Kidney (tissue), 14 donors: ENCODE data around the gene TPST2. TPM values are rescaled to one million over a fixed set of nuclear protein-coding genes. Genes with fewer than 3 reads are reported as not detected.

Experiments
- DNase-seq, 5 donors: peaks; one replicate each; pipeline ENCODE4 v3.0.0-alpha.2; 2013 to 2020
- FAIRE-seq: peaks from 2 replicates; lab custom pipeline; 2012; peaks lifted over from hg19 to GRCh38; lab: Jason Lieb, UNC
- H3K27ac ChIP-seq, 2 donors: one replicate each; pipeline ENCODE4 v1.7.0; 2013; ENCODE audit warnings: low read depth in 2 of 2, low read length in 2 of 2, inconsistent platforms in 1 of 2
- H3K27me3 ChIP-seq: one replicate; pipeline ENCODE4 v1.7.1; 2013; ENCODE audit warnings: low read length, inconsistent platforms; ENCODE audit not compliant: control insufficient read depth, insufficient read depth
- H3K36me3 ChIP-seq, 3 donors: one replicate each; pipeline versions ENCODE4 v1.7.0 to v1.7.1; 2013; ENCODE audit warnings: low read length in 3 of 3, control low read depth in 1 of 3, inconsistent platforms in 1 of 3; ENCODE audit not compliant: insufficient read depth in 3 of 3, control insufficient read depth in 2 of 3
- H3K4me1 ChIP-seq, 3 donors: one replicate each; pipeline versions ENCODE4 v1.7.0 to v1.7.1; 2013; ENCODE audit warnings: low read length in 3 of 3, inconsistent platforms in 1 of 3, low read depth in 1 of 3; ENCODE audit not compliant: control insufficient read depth in 2 of 3, insufficient read depth in 2 of 3
- H3K4me3 ChIP-seq, 3 donors: one replicate each; pipeline versions ENCODE4 v1.7.0 to v1.8.1; 2013; ENCODE audit warnings: low read length in 3 of 3, control low read depth in 1 of 3, inconsistent platforms in 1 of 3
- H3K9ac ChIP-seq, 3 donors: one replicate each; pipeline versions ENCODE4 v1.7.0 to v1.7.1; 2013; ENCODE audit warnings: low read length in 3 of 3, control low read depth in 1 of 3, inconsistent platforms in 1 of 3
- H3K9me3 ChIP-seq, 3 donors: one replicate each; pipeline versions ENCODE4 v1.7.0 to v1.7.1; 2013; ENCODE audit warnings: low read length in 3 of 3, control low read depth in 1 of 3, inconsistent platforms in 1 of 3; ENCODE audit not compliant: control insufficient read depth in 2 of 3, insufficient read depth in 1 of 3
- intact Hi-C: fragments of 100-400 bp; cut with DNase I; formaldehyde crosslinking; loops from one replicate; pipeline ENCODE4 v1.11.1; 2022
- polyA plus RNA-seq: library from polyadenylated mRNA; stranded (reverse); fragments of 350-450 nt; fragmentation: Illumina TruSeq; extraction: RNeasy Lipid Tissue Mini Kit (QIAGEN cat#74804); gene quantifications from one replicate; pipeline ENCODE4 v1.2.3, GENCODE V29; 2014; ENCODE audit warnings: low read depth, low replicate concordance; ENCODE audit not compliant: insufficient read depth
- total RNA-seq: library from RNA; stranded (reverse); fragmentation: NEBNext Ultra II Directional; extraction: Animal tissue kit (Norgen Biotek cat#: 25700); gene quantifications from one replicate; pipeline ENCODE4 v1.2.1, GENCODE V29; 2021
- TF ChIP-seq, protein P1 (sequence below): IDR thresholded peaks from 3 replicates; pipeline ENCODE4 v1.5.1; 2012; ENCODE audit warnings: mild to moderate bottlenecking, moderate library complexity, borderline replicate concordance; ENCODE audit not compliant: insufficient read depth; ENCODE audit errors: extremely low read depth
- donor health status: control.
- donor health status: control.
- donor health status: control.
- donor health status: control.
- donor health status: control.
- donor health status: DM: yes; HTN: yes; CAD: no.
- donor health status: Normal renal cell carcinoma (clear cell type).

The TPST2 gene
- total and polyA plus RNA-seq, 2 donors from 2014 or later = 40.3 to 48.7 TPM

DNA sequence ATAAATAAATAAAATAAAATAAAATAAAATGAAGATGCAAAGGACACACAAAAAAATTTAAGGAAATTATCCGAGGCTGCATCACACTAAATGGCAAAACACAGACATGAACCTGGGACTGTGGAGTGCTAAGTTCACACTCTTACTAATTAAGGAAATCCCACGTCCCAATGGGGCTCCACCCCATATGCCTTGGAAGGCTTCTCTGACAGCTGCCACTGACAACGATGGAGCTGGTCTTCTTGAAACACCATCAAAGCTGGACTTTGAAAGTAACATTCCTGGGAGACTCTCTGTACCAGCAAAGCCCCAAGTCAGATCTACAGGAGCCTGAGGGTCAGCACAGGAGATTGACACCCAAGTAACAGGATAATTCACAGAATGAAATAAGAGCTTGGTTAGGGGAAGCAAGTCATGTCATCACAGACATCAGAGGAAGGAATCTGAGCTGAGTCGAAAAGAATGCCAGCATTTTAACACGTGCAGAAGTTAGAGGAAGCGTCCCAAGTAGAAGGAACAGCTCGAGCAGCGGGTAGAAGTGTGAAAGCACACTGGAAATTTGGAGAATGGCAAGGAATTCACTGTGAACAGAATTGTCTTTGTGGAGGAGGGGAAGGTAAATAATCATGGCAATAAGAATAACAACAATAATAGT, 13.8 kb downstream of the TPST2 start:
- intact Hi-C loops = no loop called here
- TF ChIP-seq, protein P1, sequence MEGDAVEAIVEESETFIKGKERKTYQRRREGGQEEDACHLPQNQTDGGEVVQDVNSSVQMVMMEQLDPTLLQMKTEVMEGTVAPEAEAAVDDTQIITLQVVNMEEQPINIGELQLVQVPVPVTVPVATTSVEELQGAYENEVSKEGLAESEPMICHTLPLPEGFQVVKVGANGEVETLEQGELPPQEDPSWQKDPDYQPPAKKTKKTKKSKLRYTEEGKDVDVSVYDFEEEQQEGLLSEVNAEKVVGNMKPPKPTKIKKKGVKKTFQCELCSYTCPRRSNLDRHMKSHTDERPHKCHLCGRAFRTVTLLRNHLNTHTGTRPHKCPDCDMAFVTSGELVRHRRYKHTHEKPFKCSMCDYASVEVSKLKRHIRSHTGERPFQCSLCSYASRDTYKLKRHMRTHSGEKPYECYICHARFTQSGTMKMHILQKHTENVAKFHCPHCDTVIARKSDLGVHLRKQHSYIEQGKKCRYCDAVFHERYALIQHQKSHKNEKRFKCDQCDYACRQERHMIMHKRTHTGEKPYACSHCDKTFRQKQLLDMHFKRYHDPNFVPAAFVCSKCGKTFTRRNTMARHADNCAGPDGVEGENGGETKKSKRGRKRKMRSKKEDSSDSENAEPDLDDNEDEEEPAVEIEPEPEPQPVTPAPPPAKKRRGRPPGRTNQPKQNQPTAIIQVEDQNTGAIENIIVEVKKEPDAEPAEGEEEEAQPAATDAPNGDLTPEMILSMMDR = no peak
- no peak overlapping the region for H3K9ac ChIP-seq
- no peaks in the 10 kb centered on the region for H3K36me3 ChIP-seq
- H3K4me3 ChIP-seq = no peak overlapping the region
- FAIRE-seq (no peak), DNase-seq (peak in 2 of 5 donors; percentile 2 to 34)
- H3K9me3 ChIP-seq = no peaks in the 10 kb centered on the region
- H3K27ac ChIP-seq = no peak overlapping the region
- no peaks in the 10 kb centered on the region for H3K27me3 ChIP-seq
- H3K4me1 ChIP-seq = peaks cover 0 to 13% (median 4%) of the 10 kb centered on the region in 3 donors

DNA sequence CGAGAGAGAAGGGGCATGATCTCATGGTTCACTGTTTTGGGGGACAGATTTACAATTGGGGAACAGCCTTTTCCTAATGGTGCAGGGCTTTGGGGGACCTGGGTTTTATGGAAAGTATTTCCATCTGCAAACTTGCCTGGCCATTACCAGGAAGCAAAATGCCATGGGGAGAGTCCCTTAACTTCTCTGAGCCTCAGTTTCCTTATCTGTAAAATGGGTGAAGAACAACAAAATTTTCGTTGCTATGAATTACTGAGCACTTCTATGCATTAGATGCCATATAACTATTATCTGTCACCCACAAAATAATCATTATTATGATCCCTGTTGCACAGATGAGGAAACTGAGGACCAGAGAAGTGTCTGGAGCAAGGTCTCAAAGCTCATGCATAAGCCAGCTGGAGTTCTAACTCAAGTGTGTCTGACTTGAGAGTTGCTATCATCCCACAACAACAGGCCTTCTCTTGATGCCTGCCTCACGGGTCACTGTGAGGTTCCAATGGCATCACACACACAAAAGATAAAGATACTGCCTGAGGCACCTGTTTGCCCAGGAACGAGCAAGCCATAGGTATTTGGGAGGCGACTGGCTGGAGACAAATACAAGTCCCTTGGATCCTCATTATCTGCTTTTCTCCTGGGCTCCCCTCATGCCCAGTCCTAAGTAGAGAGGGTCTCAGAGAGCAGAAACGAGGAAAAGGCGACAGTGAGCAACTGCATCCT, 15.8 kb downstream of the TPST2 start:
- intact Hi-C loops = no loop called here
- TF ChIP-seq, protein P1 = no peak
- Histone ChIP-seq H3K36me3 (no peaks in the 10 kb centered on the region), H3K4me3 (no peak overlapping the region), H3K9ac (no peak overlapping the region), H3K27ac (peak overlapping the region in 1 of 2 donors; percentile 44), H3K27me3 (no peaks in the 10 kb centered on the region), H3K4me1 (peaks cover 0 to 11% (median 4%) of the 10 kb centered on the region in 3 donors), H3K9me3 (no peaks in the 10 kb centered on the region)
- FAIRE-seq (no peak), DNase-seq (peak in 1 of 5 donors; percentile 2)

DNA sequence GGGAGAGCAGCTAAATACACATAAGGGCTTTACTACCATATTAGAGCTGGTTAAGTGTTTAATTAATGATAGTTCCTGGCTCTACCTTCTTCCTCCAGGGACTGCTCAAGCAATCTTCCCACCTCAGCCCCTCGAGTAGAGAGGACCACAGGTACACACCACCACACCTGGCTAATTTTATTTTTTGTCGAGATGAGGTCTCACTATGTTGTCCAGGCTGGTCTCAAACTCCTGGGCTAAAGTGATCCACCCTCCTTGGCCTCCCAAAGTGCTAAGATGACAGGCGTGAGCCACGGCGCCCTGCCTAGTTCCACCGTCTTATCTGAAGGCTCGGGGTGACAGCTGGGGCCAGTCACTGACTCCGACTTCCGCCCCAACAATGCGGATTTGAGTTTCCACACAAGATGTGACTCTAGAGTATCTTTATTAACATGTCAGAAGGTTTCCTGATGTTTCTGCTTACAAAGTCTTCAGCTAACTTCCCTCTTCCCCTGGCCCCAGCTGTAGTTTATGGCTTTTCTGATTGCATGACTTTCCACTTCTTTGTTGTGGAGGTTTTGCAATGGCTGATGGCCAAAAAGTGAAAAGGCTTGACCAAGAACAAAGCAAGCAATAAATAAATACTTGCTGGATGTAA, 16.8 kb downstream of the TPST2 start:
- Histone ChIP-seq H3K9ac (no peak overlapping the region), H3K9me3 (no peaks in the 10 kb centered on the region), H3K36me3 (no peaks in the 10 kb centered on the region), H3K27ac (peak overlapping the region; percentile 54 to 76), H3K27me3 (no peaks in the 10 kb centered on the region), H3K4me1 (peaks cover 0 to 11% (median 4%) of the 10 kb centered on the region in 3 donors), H3K4me3 (no peak overlapping the region)
- intact Hi-C loops = no loop called here
- DNase-seq (peak in 4 of 5 donors; percentile 61 to 96 (median 84)), FAIRE-seq (no peak)
- TF ChIP-seq, protein P1 = no peak
